Spleen (tissue), 11 donors: Measurements from ENCODE around the gene IFNGR1. TPM values are rescaled to one million over a fixed set of nuclear protein-coding genes. Genes with fewer than 3 reads are reported as not detected.

ENCODE experiments used
- DNase-seq: peaks from one replicate; pipeline ENCODE4 v3.0.0-alpha.2; 2020
- H3K27ac ChIP-seq, 8 donors: fragments of 200-600 bp; sonication (generic) in 7 of 8; 1 replicate in 4 of 8; 2 replicates in 4 of 8; pipeline versions ENCODE4 v1.5.0 to v1.8.0; 2016 to 2021; ENCODE audit warnings: inconsistent platforms in 4 of 8, mild to moderate bottlenecking in 4 of 8, moderate library complexity in 1 of 8
- H3K27me3 ChIP-seq, 7 donors: fragments of 200-600 bp; sonication (generic) in 6 of 7; replicated peaks in 1 of 7; 1 replicate in 4 of 7; 2 replicates in 3 of 7; pipeline versions ENCODE4 v1.5.0 to v1.8.0; 2016 to 2021; ENCODE audit warnings: inconsistent platforms in 3 of 7, mild to moderate bottlenecking in 1 of 7
- H3K36me3 ChIP-seq, 6 donors: fragments of 200-600 bp; sonication (generic) in 5 of 6; 1 replicate in 4 of 6; 2 replicates in 2 of 6; pipeline versions ENCODE4 v1.5.0 to v1.8.0; 2016 to 2021; ENCODE audit warnings: inconsistent platforms in 2 of 6
- H3K4me1 ChIP-seq, 6 donors: fragments of 200-600 bp; sonication (generic) in 5 of 6; 1 replicate in 3 of 6; 2 replicates in 3 of 6; pipeline versions ENCODE4 v1.5.0 to v1.8.0; 2016 to 2021; ENCODE audit warnings: inconsistent platforms in 3 of 6
- H3K4me3 ChIP-seq, 8 donors: fragments of 200-600 bp; sonication (generic) in 7 of 8; 1 replicate in 4 of 8; 2 replicates in 4 of 8; pipeline versions ENCODE4 v1.5.0 to v1.8.0; 2016 to 2021; ENCODE audit warnings: inconsistent platforms in 4 of 8, mild to moderate bottlenecking in 4 of 8, moderate library complexity in 2 of 8
- H3K9me3 ChIP-seq, 8 donors: fragments of 200-600 bp; sonication (generic) in 7 of 8; 1 replicate in 4 of 8; 2 replicates in 4 of 8; pipeline versions ENCODE4 v1.5.0 to v1.8.0; 2016 to 2021; ENCODE audit warnings: inconsistent platforms in 4 of 8
- CTCF ChIP-seq, 11 experiments: fragments of 200-600 bp in 7 of 11; fragments of 450-650 bp in 4 of 11; sonication (generic) in 4 of 11; IDR thresholded peaks in 8 of 11; conservative IDR thresholded peaks in 3 of 11; 1 replicate in 7 of 11; 2 replicates in 4 of 11; pipeline versions ENCODE4 v1.4.0 to v1.8.0; 2016 to 2021; ENCODE audit warnings: antibody characterized with exemption in 11 of 11, inconsistent platforms in 4 of 11, mild to moderate bottlenecking in 1 of 11
- POLR2A ChIP-seq, 3 donors: fragments of 450-650 bp; IDR thresholded peaks; one replicate each; pipeline ENCODE4 v1.5.1; 2017; ENCODE audit warnings: antibody characterized with exemption in 3 of 3, mild to moderate bottlenecking in 1 of 3
- POLR2AphosphoS5 ChIP-seq, 3 donors: sonication (generic); formaldehyde crosslinking; IDR thresholded peaks; one replicate each; pipeline ENCODE4 v1.5.1; 2017; ENCODE audit warnings: antibody characterized with exemption in 3 of 3
- WGBS, 5 donors: extraction: QIAGEN DNeasy Blood & Tissue Kit in 3 of 5; methylation state at CpG; one replicate each; pipeline versions ENCODE4 v1.1.5 to v1.1.7; 2013 to 2018; 5-methylcytosine and 5-hydroxymethylcytosine counted together
- intact Hi-C: fragments of 100-400 bp; cut with DNase I; formaldehyde crosslinking; loops from one replicate; pipeline ENCODE4 v1.15.0; 2023; ENCODE audit warnings: low total_unique reads
- polyA plus RNA-seq, 3 donors: library from polyadenylated mRNA; stranded (reverse); fragments of 200-250 nt; gene quantifications; one replicate each; pipeline ENCODE4 v1.2.1, GENCODE V29; 2013
- total RNA-seq, 7 donors: library from RNA; depleted of rRNA in 3 of 7; stranded (reverse); fragments of >200 nt in 3 of 7; fragmentation: NEBNext Ultra II Directional in 4 of 7; extraction: Animal tissue kit (Norgen Biotek cat#: 25700) in 4 of 7; gene quantifications; one replicate each; pipeline versions ENCODE4 v1.1.0 to v1.2.1, GENCODE V29; 2016 to 2021
- donor health status: healthy with polysubstance abuse.
- donor health status: DM: no; HTN: no; CAD: no; lungs with moderate emphysema.
- donor health status: DM: no; HTN: no; CAD: no.
- donor health status: Bipolar disorder and iron deficiency.
- donor health status: healthy.
- donor health status: DM: no; HTN: no; CAD: no.
- donor health status: DM: yes; HTN: yes; CAD: no.

IFNGR1 gene
- total and polyA plus RNA-seq, 10 donors = 119 to 291 (median 183) TPM

DNA sequence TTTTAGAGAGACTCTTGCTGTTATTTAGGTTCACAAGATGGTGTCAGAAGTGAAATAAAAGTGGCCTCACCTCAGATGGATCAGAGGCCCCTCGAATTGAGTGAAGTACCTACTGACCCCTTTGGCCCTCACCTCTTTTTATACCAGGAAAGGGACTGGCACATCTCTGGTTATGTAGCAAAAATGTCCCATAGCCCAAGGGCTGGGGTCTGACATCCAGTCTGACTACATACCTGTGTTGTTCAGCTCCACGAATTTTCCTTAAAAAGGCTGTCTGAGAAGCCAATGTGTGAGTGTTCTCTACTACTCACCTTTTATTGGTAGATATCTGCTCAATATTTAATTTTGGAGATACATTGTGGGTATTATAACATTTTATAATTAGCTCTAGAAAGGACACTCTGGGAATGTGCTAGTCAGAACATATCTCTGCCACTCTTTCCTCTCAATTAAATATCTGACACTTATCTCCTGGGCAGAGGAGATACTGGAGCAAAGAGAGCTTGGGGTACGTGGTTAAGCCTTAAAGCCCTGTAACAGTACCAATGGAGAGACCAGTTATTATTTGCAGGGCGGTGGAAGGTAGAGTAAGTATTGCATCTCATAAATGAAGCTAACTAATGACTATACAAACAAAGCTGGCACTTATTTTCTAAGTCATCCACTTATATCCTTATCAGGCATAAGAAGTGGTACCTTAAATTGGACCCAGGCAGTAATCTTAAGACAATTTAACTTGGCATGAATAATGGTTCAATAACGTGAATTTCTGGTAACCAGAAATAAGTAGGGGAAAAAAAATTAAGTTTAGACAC lies 25.7 kb downstream of the IFNGR1 start:
- H3K4me3 ChIP-seq = no peak overlapping the region
- no peaks in the 10 kb centered on the region for H3K27me3 ChIP-seq
- H3K9me3 ChIP-seq = peaks cover 0 to 24% (median 17%) of the 10 kb centered on the region in 8 donors
- H3K4me1 ChIP-seq = peaks cover 0 to 30% (median 4%) of the 10 kb centered on the region in 6 donors
- 78 to 87% (median 84%) methylated on average over 5 of the region's 5 CpGs for WGBS, 5 donors
- no peak overlapping the region for H3K27ac ChIP-seq
- intact Hi-C loops = no loop called here
- no peak for DNase-seq
- peaks cover 0 to 23% (median 16%) of the 10 kb centered on the region in 6 donors for H3K36me3 ChIP-seq
- TF ChIP-seq POLR2A (IDR thresholded peaks at IDR 0.05) = no peak
- TF ChIP-seq POLR2AphosphoS5 (IDR thresholded peaks at IDR 0.05) = no peak
- TF ChIP-seq CTCF (IDR thresholded peaks at IDR 0.05 in 8 of 11, conservative IDR thresholded peaks at IDR 0.05 in 3 of 11) = no peak

GRCh38 chr6:137192821-137193220 lies 26.4 kb downstream of the IFNGR1 start:
- WGBS, 5 donors = 92 to 96% (median 93%) methylated on average over 4 of the region's 4 CpGs
- no peak for TF ChIP-seq CTCF (IDR thresholded peaks at IDR 0.05 in 8 of 11, conservative IDR thresholded peaks at IDR 0.05 in 3 of 11)
- no peak for TF ChIP-seq POLR2A (IDR thresholded peaks at IDR 0.05)
- no peak for TF ChIP-seq POLR2AphosphoS5 (IDR thresholded peaks at IDR 0.05)
- Histone ChIP-seq H3K36me3 (peaks cover 0 to 16% (median 10%) of the 10 kb centered on the region in 6 donors), H3K9me3 (peaks cover 0 to 31% (median 24%) of the 10 kb centered on the region in 8 donors), H3K27me3 (no peaks in the 10 kb centered on the region), H3K27ac (no peak overlapping the region), H3K4me1 (peaks cover 0 to 27% (median 4%) of the 10 kb centered on the region in 6 donors), H3K4me3 (no peak overlapping the region)
- intact Hi-C loops = no loop called here
- DNase-seq = no peak

- WGBS, 5 donors = 79 to 86% (median 82%) methylated on average over 1 of the region's 1 CpG
- Histone ChIP-seq H3K4me1 (peaks cover 0 to 16% (median 4%) of the 10 kb centered on the region in 6 donors), H3K27ac (no peak overlapping the region), H3K4me3 (no peak overlapping the region), H3K27me3 (no peaks in the 10 kb centered on the region), H3K36me3 (peaks cover 0 to 5% (median 0%) of the 10 kb centered on the region in 6 donors), H3K9me3 (peaks cover 0 to 42% (median 34%) of the 10 kb centered on the region in 8 donors)
- no peak for TF ChIP-seq CTCF (IDR thresholded peaks at IDR 0.05 in 8 of 11, conservative IDR thresholded peaks at IDR 0.05 in 3 of 11)
- TF ChIP-seq POLR2A (IDR thresholded peaks at IDR 0.05) = no peak
- no peak for TF ChIP-seq POLR2AphosphoS5 (IDR thresholded peaks at IDR 0.05)
- DNase-seq = no peak
- intact Hi-C loops = no loop called here
These were observed 27.5 kb downstream of the IFNGR1 start for GRCh38 chr6:137191670-137192069.

GRCh38 chr6:137191236-137191635 lies 27.9 kb downstream of the IFNGR1 start:
- intact Hi-C loops = no loop called here
- Histone ChIP-seq H3K27me3 (no peaks in the 10 kb centered on the region), H3K27ac (no peak overlapping the region), H3K4me1 (peaks cover 0 to 12% (median 2%) of the 10 kb centered on the region in 6 donors), H3K9me3 (peaks cover 0 to 46% (median 36%) of the 10 kb centered on the region in 8 donors), H3K36me3 (peaks cover 0 to under 1% (median 0%) of the 10 kb centered on the region in 6 donors), H3K4me3 (no peak overlapping the region)
- no peak for DNase-seq
- TF ChIP-seq POLR2A (IDR thresholded peaks at IDR 0.05) (no peak), CTCF (IDR thresholded peaks at IDR 0.05 in 8 of 11, conservative IDR thresholded peaks at IDR 0.05 in 3 of 11) (no peak), POLR2AphosphoS5 (IDR thresholded peaks at IDR 0.05) (no peak)
- WGBS, 5 donors = 84 to 95% (median 89%) methylated on average over 3 of the region's 3 CpGs
